HCT116 (cell line): ENCODE measurements around the gene PAQR7. TPM values are rescaled to one million over a fixed set of nuclear protein-coding genes. Genes with fewer than 3 reads are reported as not detected.

Source experiments
- ATAC-seq: fragments of 200-7000 bp; cut with Tn5 transposase; 2 replicates; pipeline ENCODE4 v1.9.1; 2020; ENCODE audit warnings: mild to moderate bottlenecking, moderate library complexity
- BruUV-seq: library from RNA; stranded (reverse); fragments of 400-500 nt; replicated peaks from 2 replicates; lab custom pipeline; 2021; lab: Mats Ljungman, UMichigan
- CTCF ChIA-PET: fragments of 300-600 bp; sonication (Branson Sonifier 250); formaldehyde crosslinking; loops from one replicate; lab custom pipeline; 2021; ENCODE audit warnings: antibody characterized with exemption; lab: Charles Lee
- POLR2A ChIA-PET: fragments of 300-600, 350-600 bp; sonication (Branson Sonifier 250); formaldehyde crosslinking; loops from one replicate; lab custom pipeline; 2021; ENCODE audit warnings: antibody characterized with exemption; lab: Charles Lee
- RAD21 ChIA-PET, 2 experiments: fragments of 300-600 bp; sonication (Branson Sonifier 250); formaldehyde crosslinking; loops; one replicate each; lab custom pipeline; 2023; ENCODE audit warnings: low total read pairs in 2 of 2; ENCODE audit not compliant: uncharacterized antibody in 2 of 2, unreplicated experiment in 2 of 2, low non-redundant PET in 1 of 2; lab: Charles Lee
- DNase-seq: peaks from one replicate; pipeline ENCODE4 v3.0.0-alpha.2; 2010; ENCODE audit warnings: low read depth, low spot score
- H2AFZ ChIP-seq: fragments of 200-600 bp; shearing (Covaris generic), sonication (generic); 2 replicates; pipeline ENCODE4 v1.6.1; 2017; ENCODE audit warnings: low read depth, mixed run types, mixed read lengths, antibody characterized with exemption, low read length; ENCODE audit not compliant: poor library complexity, severe bottlenecking
- H3K27ac ChIP-seq: 2 replicates; pipeline ENCODE4 v1.5.1; 2012; ENCODE audit warnings: low read depth, low read length
- H3K27me3 ChIP-seq: fragments of 200-600 bp; sonication (generic); 2 replicates; pipeline ENCODE4 v1.6.1; 2016; ENCODE audit warnings: mixed run types, low read length, mixed read lengths; ENCODE audit not compliant: insufficient read depth
- H3K36me3 ChIP-seq, 2 experiments: fragments of 200-500 bp in 1 of 2; fragments of 200-600 bp in 1 of 2; sonication (Bioruptor generic) in 1 of 2; sonication (generic) in 1 of 2; 2 replicates each; pipeline versions ENCODE4 v1.5.1 to v1.6.1; 2014 to 2016; ENCODE audit warnings: low read length in 2 of 2, inconsistent platforms in 1 of 2, mixed read lengths in 1 of 2, mixed run types in 1 of 2; ENCODE audit not compliant: insufficient read depth in 2 of 2, control insufficient read depth in 1 of 2
- H3K4me1 ChIP-seq, 2 experiments: fragments of 200-600 bp in 1 of 2; sonication (generic) in 1 of 2; 2 replicates each; pipeline versions ENCODE4 v1.5.1 to v1.6.1; 2012 to 2017; ENCODE audit warnings: low read length in 2 of 2, inconsistent platforms in 1 of 2, mild to moderate bottlenecking in 1 of 2, mixed read lengths in 1 of 2, mixed run types in 1 of 2, moderate library complexity in 1 of 2; ENCODE audit not compliant: insufficient read depth in 2 of 2, control insufficient read depth in 1 of 2
- H3K4me2 ChIP-seq: fragments of 200-600 bp; sonication (generic); 2 replicates; pipeline ENCODE4 v1.6.1; 2017; ENCODE audit warnings: mixed run types, low read length, mixed read lengths
- H3K4me3 ChIP-seq, 2 experiments: fragments of 200-600 bp in 1 of 2; sonication (generic) in 1 of 2; replicated peaks in 1 of 2; 2 replicates each; pipeline ENCODE4 v1.5.1; 2011 to 2016; ENCODE audit warnings: low read length in 2 of 2, control low read depth in 1 of 2, low read depth in 1 of 2, mild to moderate bottlenecking in 1 of 2, mixed read lengths in 1 of 2, mixed run types in 1 of 2
- H3K79me2 ChIP-seq: fragments of 200-600 bp; sonication (generic); 2 replicates; pipeline ENCODE4 v1.6.1; 2017; ENCODE audit warnings: mild to moderate bottlenecking, mixed run types, low read length, moderate library complexity, mixed read lengths; ENCODE audit not compliant: insufficient read depth
- H3K9ac ChIP-seq: fragments of 200-600 bp; sonication (generic); 2 replicates; pipeline ENCODE4 v1.6.1; 2016; ENCODE audit warnings: low read length, mixed read lengths
- H3K9me2 ChIP-seq: fragments of 200-600 bp; sonication (generic), shearing (Covaris generic); 2 replicates; pipeline ENCODE4 v1.6.1; 2017; ENCODE audit warnings: mixed run types, mild to moderate bottlenecking, moderate library complexity; ENCODE audit not compliant: insufficient read depth
- H3K9me3 ChIP-seq, 2 experiments: fragments of 200-500 bp in 1 of 2; fragments of 200-600 bp in 1 of 2; sonication (Bioruptor generic) in 1 of 2; sonication (generic) in 1 of 2; 2 replicates each; pipeline ENCODE4 v1.6.1; 2014 to 2017; ENCODE audit warnings: low read length in 2 of 2, mixed read lengths in 2 of 2, inconsistent platforms in 1 of 2, low read depth in 1 of 2, mild to moderate bottlenecking in 1 of 2, mixed run types in 1 of 2, moderate library complexity in 1 of 2; ENCODE audit not compliant: control insufficient read depth in 1 of 2, insufficient read depth in 1 of 2
- H4K20me1 ChIP-seq: fragments of 200-600 bp; sonication (generic), shearing (Covaris generic); 2 replicates; pipeline ENCODE4 v1.6.1; 2017; ENCODE audit warnings: mixed run types, mild to moderate bottlenecking, moderate library complexity; ENCODE audit not compliant: insufficient read depth
- ATF3 ChIP-seq: IDR thresholded peaks from 2 replicates; pipeline ENCODE4 v1.6.1; 2012
- CEBPB ChIP-seq: IDR thresholded peaks from 2 replicates; pipeline ENCODE4 v1.6.1; 2012; ENCODE audit warnings: low read depth
- CTCF ChIP-seq, 3 experiments: fragments of 200-600 bp in 1 of 3; sonication (generic) in 1 of 3; IDR thresholded peaks in 2 of 3; conservative IDR thresholded peaks in 1 of 3; 2 replicates each; pipeline ENCODE4 v1.5.1; 2012 to 2017; ENCODE audit warnings: low read depth in 2 of 3, low read length in 2 of 3, antibody characterized with exemption in 1 of 3, borderline replicate concordance in 1 of 3, control low read depth in 1 of 3, mild to moderate bottlenecking in 1 of 3, mixed read lengths in 1 of 3, mixed run types in 1 of 3, moderate library complexity in 1 of 3; ENCODE audit not compliant: insufficient read depth in 1 of 3
- EGR1 ChIP-seq: IDR thresholded peaks from 2 replicates; pipeline ENCODE4 v1.6.1; 2012; ENCODE audit warnings: low read depth
- ELF1 ChIP-seq: IDR thresholded peaks from 2 replicates; pipeline ENCODE4 v1.6.1; 2012; ENCODE audit warnings: low read depth, borderline replicate concordance
- EZH2 ChIP-seq: fragments of 200-600 bp; sonication (generic); IDR thresholded peaks from 2 replicates; pipeline ENCODE4 v1.6.1; 2017; ENCODE audit warnings: antibody characterized with exemption, mixed run types
- EZH2phosphoT487 ChIP-seq: fragments of 200-600 bp; IDR thresholded peaks from 2 replicates; pipeline ENCODE4 v1.6.1; 2018; ENCODE audit warnings: antibody characterized with exemption, borderline replicate concordance
- FOSL1 ChIP-seq: IDR thresholded peaks from 2 replicates; pipeline ENCODE4 v1.6.1; 2012; ENCODE audit warnings: low read depth
- MAX ChIP-seq: IDR thresholded peaks from 2 replicates; pipeline ENCODE4 v1.6.1; 2012
- POLR2A ChIP-seq: IDR thresholded peaks from 2 replicates; pipeline ENCODE4 v1.7.0; 2011; ENCODE audit warnings: borderline replicate concordance; ENCODE audit not compliant: insufficient read depth, insufficient read length; ENCODE audit errors: extremely low read depth
- POLR2AphosphoS5 ChIP-seq: IDR thresholded peaks from 2 replicates; pipeline ENCODE4 v1.6.1; 2011; ENCODE audit warnings: mild to moderate bottlenecking, low read depth, low read length, moderate library complexity
- RAD21 ChIP-seq: IDR thresholded peaks from 2 replicates; pipeline ENCODE4 v1.6.1; 2012; ENCODE audit warnings: low read depth, mild to moderate bottlenecking
- REST ChIP-seq: IDR thresholded peaks from 2 replicates; pipeline ENCODE4 v1.6.1; 2012; ENCODE audit warnings: low read depth
- SIN3A ChIP-seq: IDR thresholded peaks from 2 replicates; pipeline ENCODE4 v1.6.1; 2012; ENCODE audit warnings: low read depth
- SRF ChIP-seq: IDR thresholded peaks from 2 replicates; pipeline ENCODE4 v1.6.1; 2012; ENCODE audit warnings: low read depth
- TCF7L2 ChIP-seq: IDR thresholded peaks from 2 replicates; pipeline ENCODE4 v1.7.0; 2011; ENCODE audit warnings: borderline replicate concordance, inconsistent platforms; ENCODE audit not compliant: insufficient read depth, insufficient read length; ENCODE audit errors: extremely low read depth
- ZBTB33 ChIP-seq: IDR thresholded peaks from 2 replicates; pipeline ENCODE4 v1.6.1; 2011; ENCODE audit warnings: mild to moderate bottlenecking, low read length, moderate library complexity; ENCODE audit not compliant: insufficient replicate concordance; ENCODE audit errors: extremely low read depth
- intact Hi-C: fragments of 100-400 bp; cut with micrococcal nuclease; formaldehyde crosslinking; loops from 2 replicates; pipeline ENCODE4 v1.10.0; 2022
- total RNA-seq: library from RNA; stranded (reverse); gene quantifications from one replicate; pipeline ENCODE4 v1.2.1, GENCODE V29; 2021; ENCODE audit not compliant: unreplicated experiment

Gene PAQR7
- total RNA-seq, 1 experiment from 2014 or later = 13.1 TPM

- no peak overlapping the region for H3K27ac ChIP-seq
- no peaks in the 10 kb centered on the region; a peak in 1 of 4 replicates for H3K36me3 ChIP-seq
- H3K4me3 ChIP-seq = no peak overlapping the region
- no peak overlapping the region for H3K4me2 ChIP-seq
- no TSS peak for BruUV-seq
- H3K4me1 ChIP-seq = peaks cover 15 to 22% of the 10 kb centered on the region in 2 experiments; a peak in 3 of 4 replicates
- no peaks in the 10 kb centered on the region for H4K20me1 ChIP-seq
- no peaks in the 10 kb centered on the region for H3K9me3 ChIP-seq
- H3K79me2 ChIP-seq = peaks cover 5% of the 10 kb centered on the region; the same call in 1 of the 2 replicates
- H3K9ac ChIP-seq = no peak overlapping the region
- H3K9me2 ChIP-seq = no peaks in the 10 kb centered on the region
- H3K27me3 ChIP-seq = no peaks in the 10 kb centered on the region
- RAD21 ChIA-PET = no interaction called here
- intact Hi-C loops = loop anchor here (5.0 to 10.0 kb wide), 2 partner anchors 82 to 561 kb away; no protein-coding TSS in a partner anchor
- TF ChIP-seq SIN3A = no peak
- TF ChIP-seq REST = no peak
- TF ChIP-seq POLR2AphosphoS5 = no peak
- no peak for TF ChIP-seq EZH2
- no peak for TF ChIP-seq RAD21
- no peak for TF ChIP-seq MAX
- TF ChIP-seq FOSL1 = no peak
- TF ChIP-seq EGR1 = no peak
- TF ChIP-seq ATF3 = no peak
- no peak for TF ChIP-seq CEBPB
- no peak for TF ChIP-seq ELF1
- TF ChIP-seq TCF7L2 = no peak
- no peak for TF ChIP-seq EZH2phosphoT487
- no peak for TF ChIP-seq ZBTB33
- no peak for TF ChIP-seq SRF
- no peak for TF ChIP-seq POLR2A
- no peak for TF ChIP-seq CTCF (IDR thresholded peaks at IDR 0.05 in 2 of 3, conservative IDR thresholded peaks at IDR 0.05 in 1 of 3; ENCODE audit: borderline replicate concordance in 1 of 3, insufficient read depth in 1 of 3, low read depth in 2 of 3, low read length in 2 of 3)
- CTCF ChIA-PET = no interaction called here
- ATAC-seq (no peak), DNase-seq (no peak)
- H2AFZ ChIP-seq = no peak overlapping the region
- POLR2A ChIA-PET = interaction anchor here (0.7 to 0.8 kb wide), 2 partner anchors 267 to 322 kb away, joined by 3 read pairs; no protein-coding TSS in a partner anchor
These were observed 60.0 kb downstream of the PAQR7 start for GRCh38 chr1:25815208-25816111.
